NCI-H2107 treated with DMSO at 0.1 percent for 48 hours (cell line): ENCODE data around the gene CCDC28B.

Source experiments
- DNase-seq: peaks from one replicate; lab custom pipeline; 2025; ENCODE audit not compliant: unreplicated experiment; lab: John Stamatoyannopoulos, UW

CCDC28B gene

DNA sequence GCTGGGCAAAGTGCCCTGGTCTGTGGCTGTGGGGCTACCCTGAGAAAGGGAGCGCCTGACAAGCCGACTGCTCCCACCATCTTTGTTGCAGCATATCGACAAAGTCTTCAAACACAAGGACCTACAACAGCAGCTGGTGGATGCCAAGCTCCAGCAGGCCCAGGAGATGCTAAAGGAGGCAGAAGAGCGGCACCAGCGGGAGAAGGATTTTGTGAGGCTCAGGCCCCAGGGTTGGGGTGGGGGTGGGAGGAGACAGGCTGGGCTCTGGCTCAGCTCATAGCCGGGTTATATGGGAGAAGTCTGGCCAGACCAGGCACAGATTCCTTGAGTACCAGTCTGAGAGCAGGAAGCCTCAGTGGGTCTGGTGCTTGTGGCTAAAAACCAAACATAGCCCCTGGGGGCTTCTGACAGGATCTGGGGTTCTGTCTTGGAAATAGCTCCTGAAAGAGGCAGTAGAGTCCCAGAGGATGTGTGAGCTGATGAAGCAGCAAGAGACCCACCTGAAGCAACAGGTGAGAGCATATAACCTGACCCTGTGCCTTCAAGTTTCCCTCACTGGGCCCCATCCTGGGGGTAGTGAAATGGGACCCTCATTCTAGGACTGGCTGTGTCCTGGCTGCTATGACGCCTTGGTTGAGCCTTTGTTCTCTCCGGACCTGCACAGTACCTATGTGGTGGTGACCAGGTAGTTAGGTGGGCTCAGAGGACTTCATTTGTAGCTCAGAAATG, 8.0 kb upstream of the CCDC28B start:
- no peak for DNase-seq

DNA sequence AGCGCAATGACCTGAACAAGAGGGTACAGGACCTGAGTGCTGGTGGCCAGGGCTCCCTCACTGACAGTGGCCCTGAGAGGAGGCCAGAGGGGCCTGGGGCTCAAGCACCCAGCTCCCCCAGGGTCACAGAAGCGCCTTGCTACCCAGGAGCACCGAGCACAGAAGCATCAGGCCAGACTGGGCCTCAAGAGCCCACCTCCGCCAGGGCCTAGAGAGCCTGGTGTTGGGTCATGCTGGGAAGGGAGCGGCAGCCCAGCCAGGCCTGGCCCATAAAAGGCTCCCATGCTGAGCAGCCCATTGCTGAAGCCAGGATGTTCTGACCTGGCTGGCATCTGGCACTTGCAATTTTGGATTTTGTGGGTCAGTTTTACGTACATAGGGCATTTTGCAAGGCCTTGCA, 5.4 kb upstream of the CCDC28B start:
- no peak for DNase-seq

DNA sequence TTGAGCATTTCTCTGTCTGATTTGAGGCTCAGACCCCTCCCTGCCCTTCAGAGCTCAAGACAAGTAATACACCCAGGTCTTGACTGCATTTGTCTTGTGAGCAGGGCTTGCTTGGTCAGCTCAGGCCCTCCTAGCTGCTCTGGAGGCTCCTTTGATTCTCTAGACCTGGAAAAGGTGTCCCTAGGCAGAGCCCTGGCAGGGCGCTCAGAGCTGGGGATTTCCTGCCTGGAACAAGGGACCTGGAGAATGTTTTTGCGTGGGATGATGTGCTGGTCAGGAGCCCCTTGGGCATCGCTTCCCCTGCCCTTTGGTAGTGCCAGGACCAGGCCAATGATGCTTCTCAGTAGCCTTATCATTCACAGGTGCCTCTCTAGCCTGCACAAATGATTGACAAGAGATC, 4.9 kb upstream of the CCDC28B start:
- DNase-seq = no peak

DNA sequence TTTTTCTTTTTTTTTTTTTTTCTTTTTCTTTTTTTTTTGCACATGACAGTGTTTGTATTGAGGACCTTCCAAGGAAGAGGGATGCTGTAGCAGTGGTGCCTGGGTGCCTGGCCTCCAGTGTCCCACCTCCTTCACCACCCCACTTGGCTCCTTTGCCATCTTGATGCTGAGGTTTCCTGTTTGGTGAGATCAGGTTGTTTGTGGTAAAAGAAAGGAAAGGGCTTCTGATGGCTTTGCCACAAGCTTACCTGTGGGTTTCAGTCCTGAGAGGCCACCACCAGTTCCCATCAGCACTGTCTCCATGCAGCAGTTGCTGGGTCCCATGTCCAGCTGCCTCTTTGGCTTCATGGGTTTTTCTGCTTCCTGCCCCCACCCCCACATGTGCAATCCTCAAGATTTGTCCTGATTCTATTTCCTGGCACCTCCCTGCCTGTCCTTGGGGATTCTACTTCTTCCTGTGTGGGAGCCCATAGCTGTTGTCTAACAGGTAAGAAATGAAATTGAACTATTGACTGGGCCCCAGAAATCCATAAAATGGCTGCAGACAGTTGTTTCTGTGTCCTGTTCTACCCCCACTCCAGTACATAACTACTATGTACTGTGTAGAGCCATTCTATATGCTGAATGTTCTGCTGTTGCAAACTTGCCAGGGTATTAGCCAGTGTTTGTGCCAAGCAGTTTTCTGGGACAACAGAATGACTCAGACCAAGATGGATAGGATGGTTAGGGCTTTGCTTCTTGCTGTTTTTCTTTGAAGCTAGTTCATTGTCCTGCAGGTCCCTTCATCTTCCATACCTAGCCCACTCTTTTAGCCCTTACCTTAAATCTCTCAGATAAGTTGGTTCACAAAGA, 4.2 kb upstream of the CCDC28B start:
- no peak for DNase-seq

DNA sequence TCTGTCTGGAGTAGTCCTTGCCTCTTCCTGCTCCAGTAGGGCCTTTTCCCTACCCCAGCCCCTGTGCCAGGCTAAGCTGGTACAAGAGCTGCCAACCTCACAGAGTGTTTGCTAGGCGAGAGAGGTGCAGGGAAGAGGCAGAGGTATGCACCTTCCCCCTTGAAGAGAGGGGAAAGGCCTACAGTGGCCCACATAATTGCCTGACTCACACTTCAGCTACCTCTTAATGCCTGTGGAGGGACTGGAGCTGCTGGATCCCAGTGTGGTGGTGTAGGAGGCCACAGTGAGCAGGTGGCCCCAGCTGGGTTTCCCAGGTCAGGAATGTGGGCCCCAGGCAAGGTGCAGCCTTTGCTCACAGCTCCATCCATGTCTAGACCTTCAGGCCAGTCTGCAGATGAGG, 3.3 kb upstream of the CCDC28B start:
- no peak for DNase-seq

DNA sequence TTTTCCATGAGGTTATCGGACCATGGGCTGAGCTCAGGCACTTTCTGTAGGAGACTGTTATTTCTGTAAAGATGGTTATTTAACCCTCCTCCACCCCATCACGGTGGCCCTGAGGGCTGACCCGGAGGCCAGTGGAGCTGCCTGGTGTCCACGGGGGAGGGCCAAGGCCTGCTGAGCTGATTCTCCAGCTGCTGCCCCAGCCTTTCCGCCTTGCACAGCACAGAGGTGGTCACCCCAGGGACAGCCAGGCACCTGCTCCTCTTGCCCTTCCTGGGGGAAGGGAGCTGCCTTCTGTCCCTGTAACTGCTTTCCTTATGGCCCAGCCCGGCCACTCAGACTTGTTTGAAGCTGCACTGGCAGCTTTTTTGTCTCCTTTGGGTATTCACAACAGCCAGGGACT, 2.6 kb upstream of the CCDC28B start:
- no peak for DNase-seq

DNA sequence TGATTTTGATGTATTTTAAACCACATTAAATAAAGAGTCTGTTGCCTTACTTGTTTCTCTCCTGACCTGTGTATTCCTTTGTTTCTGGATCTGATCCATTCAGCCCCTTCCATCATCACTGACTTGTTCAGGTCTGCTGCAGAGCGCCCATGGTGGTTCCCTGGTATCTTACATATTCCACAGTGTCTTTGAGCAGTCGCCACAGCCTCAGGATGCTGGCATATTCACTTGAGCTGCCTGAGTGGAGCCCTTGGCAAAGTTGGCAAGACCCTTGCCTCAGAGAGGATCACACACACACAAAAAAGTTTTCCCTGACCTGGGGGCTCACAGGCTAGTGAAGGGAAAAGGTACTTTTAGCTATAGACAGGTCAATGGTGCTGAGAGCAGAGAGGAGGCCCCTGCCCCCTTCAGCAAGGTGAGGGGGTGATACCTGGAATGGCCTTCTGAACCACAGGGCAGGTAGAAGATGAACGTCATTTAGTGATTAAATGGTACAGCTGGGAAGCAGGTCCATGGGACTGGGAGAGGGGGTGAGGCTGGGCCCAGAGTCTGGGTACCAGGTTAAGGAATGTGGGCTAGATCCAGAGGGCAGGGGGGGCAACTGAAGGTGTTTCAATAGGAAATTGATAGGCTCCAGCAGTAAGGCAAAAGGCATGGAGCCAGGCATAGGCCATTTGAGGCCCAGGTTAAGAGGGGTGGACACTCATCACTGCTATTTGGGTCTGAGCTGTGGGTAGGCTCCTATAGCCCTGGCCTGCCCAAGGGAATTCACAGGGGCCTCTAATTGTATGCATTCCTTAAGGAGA, 2.0 kb upstream of the CCDC28B start:
- no peak for DNase-seq

DNA sequence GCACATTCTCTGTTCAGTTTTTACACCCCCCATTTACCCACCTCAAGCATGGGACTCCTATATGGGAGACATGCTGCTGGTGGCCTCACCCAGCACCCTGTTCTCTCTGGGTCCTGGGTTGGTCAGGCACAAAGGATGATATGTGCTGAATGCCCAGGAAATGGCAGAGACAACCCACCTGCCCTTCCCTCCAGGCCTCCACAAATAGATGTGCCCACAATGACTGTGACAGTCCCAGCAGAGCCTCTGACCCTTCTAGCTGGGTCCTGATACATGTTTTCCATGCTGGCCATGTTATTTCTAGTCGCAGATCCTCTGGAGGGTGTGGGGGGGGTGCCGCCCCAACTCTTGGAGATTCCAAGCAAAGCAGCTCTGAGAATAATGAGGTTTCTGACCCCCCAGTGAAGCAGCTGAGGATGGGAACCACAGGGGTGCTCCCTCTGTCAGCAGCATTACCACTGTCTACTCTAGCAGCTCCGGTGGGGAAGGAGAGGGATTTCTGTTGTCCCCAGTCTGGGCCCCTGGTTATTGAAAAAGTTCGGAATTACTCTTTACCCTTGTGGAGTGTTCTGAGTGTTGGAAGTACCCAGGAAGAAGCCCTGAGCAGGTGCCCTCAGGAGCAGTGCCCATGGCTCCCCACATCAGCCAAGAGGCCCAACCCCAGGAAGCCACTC, 1.2 kb upstream of the CCDC28B start:
- DNase-seq = peak; percentile 66

DNA sequence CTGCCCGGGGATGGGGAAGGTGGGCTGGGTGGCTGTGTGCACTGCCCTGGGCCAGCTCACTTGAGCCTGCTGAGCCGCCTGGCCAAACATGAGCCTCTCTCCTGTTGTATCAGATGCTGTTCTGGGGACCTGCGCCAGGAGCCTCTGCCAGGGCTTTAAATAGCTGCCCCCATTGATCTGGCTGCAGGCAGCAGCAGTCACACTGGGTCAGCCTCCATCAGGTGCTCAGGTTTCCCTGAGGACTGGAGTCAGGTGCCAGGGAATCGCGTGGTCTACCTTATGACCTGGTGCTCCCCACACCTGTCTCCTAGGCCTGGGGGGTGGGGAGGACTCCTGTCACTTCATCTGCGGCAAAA, 700 bp upstream of the CCDC28B start:
- DNase-seq = peak; percentile 69

DNA sequence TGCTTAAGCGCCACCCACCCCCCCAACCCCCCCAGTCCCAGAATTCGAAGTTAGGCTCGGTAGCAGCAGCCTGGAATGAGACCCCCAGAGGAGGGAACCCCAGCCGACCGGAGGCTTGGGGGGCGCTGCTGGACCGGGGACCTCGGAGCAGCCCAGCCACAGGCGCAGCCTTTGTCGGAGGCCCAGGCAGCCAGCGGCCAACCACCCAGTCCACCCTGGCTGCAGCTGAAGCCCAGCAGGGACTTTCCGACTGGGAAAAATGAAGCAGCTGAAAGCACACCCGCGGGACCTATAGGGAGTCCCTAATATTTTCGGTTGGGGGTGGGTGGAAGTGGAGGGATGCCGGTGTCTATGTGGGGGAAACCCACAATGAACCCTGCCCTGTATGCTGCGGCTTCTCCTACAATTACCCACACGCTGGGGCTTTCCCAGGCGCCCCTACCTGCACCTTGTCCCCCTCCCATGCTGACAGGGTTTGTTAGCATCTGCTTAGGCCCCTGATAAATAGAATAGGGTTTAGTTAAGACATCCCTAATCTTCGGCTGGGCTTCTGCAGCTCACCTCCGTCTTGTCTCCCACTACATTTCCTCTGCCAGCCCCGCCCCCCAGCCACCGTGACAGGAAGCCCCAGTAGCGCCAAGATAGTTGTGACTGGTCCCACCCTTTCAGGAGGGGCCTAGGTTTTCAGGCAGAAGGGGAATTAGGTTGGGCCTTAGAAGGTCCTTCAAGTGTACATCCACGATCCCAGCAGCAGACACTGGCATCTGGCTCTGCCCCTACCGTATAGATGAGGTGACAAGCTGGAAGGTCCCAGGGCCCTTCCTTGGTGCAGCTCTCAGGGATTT, 838 bp downstream of the CCDC28B start:
- DNase-seq = peak; percentile 22

DNA sequence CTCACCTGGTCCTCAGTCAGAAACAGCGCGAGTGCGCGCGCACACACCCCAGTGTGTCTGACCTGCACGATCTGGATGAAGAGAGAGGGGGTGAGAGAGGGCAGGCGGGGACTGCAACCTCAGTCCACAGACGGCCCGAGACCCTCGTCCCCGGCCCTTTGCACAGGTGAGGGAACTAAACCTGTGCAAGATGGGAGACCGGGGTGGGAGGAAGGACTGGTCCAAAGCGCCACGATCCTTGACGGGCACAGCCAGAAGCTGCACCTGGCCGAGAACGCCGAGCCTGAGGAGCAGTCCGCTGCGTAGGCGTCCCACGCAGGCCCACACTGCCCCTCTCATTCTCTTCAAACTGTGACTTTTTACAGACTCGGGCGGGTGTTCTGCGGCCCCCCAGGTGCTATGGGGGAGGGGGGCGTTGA, 4.6 kb downstream of the CCDC28B start:
- DNase-seq = no peak

DNA sequence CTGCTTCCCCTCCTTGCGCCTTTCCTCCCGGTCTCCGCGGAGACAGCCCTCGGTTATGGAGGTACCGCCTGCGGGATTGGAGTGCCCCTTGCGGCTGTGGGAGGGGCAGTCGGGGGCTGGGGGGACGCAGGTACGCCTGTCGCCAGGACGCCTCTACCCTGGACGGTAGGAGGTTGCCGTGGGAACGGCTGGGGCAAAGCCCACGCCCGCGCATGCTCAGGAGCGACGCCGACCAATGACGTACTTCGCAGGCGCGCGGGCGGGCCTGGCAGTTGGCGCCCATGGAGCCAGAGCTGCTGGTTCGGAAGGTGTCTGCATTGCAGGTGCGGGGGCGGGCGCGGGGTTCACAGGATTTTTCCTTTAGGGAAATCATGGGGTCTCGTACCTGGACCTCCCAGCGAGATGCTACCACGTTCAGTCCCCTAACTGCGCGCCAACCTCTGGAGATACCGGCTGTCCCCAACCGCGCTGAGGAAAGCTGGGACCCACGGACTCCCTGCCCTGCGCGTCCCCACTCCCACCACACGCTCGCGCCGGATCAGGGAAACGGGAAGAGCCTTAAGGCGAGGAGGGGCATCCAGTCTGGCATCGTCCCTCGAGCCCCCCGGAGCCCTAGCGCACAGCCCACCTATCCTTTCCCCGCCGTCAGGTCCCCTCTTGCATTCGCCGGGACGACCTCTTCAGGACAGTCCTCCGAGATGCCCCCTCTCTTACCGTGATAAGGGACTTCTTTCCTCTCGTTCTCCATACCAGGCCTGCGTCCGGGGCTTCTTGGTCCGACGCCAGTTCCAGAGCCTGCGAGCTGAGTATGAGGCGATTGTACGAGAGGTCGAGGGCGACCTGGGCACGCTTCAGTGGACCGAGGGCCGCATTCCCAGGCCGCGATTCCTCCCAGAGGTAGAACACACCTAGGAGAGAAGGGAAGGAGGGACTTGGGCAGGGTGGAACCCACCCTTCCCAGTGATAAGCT, 5.3 kb downstream of the CCDC28B start, which contains the start of gene IQCC:
Gene IQCC, plus strand, starts transcription at position 271 of the 970 bp plus-strand sequence. Its CDS starts 11 bp downstream, at position 282.
- DNase-seq = peak; percentile 84

DNA sequence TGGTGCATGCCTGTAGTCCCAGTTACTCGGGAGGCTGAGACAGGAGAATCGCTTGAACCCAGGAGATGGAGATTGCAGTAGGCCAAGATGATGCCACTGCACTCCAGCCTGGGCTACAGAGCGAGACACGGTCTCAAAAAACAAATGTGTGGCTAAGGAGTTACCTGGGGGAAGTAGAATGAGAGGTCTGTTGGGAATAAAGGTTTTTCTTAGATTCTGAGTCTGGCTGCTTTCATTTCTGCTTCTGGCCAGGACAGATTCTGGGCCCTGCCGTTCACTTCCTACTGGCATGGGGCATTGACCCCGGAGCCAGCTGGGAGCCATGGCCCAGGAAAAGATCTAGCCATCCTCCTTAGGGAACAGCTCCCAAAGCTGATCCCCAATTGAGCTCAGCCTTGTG, 8.1 kb downstream of the CCDC28B start:
- DNase-seq = no peak

DNA sequence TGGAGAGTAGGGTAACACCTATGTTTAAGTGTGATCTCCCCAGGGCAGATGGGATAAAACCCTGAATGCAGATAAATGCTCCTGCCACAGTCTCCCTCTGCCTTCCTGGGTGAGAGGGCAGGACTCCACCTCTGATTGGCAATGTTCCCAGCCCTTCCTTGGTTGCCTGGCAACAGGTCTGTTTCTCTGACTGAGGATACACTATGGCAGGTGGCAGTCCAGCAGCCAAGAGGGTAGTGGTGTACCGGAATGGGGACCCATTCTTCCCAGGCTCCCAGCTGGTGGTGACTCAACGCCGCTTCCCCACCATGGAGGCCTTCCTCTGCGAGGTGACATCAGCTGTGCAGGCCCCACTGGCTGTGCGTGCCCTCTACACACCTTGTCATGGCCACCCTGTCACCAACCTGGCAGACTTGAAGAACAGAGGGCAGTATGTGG, 8.5 kb downstream of the CCDC28B start, which contains the start of gene DCDC2B:
Gene DCDC2B, plus strand, starts transcription at position 199 of the 438 bp plus-strand sequence. Its CDS starts 5 bp downstream, at position 204.
- peak; percentile 97 for DNase-seq

DNA sequence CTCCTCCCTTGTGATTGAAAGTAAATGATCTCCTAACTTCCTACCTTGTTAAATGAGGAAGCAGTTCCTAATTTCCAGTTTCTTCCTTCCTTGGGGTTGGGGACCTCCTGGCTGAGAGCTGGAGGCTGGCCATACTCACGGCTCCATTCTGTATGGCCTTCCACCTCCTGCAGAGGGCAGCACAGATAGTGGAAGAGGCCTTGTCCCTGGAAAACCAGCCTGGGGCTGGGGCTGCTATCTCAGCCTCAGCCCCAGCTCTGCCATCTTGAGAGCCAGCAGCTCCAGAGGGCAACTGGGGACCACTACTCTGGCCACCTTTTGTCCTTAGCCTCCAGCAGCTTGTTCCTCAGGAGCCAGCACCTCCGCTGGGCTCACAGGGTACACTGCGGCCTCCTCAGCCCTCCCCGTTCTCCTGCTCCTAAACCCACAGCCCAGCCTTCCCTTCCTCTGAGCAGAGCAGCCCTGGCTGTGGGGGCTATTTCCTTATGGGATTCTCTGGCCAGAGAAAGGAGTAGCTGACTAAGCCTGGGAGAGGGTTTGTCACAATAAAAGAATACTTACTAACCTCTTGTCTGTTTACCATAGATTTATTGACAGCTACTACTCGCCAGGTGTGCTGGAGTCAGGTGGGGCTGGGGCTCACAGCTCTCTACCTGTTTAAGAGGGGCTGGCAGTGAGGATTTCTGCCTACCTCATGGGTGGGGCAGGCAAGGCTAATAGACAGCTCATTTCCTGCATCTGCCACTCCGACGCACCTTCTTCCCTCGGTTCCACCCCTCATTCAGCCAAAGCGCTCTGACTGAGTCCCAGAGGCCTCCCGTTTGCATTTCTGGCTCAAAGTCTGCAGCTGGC, 15.5 kb downstream of the CCDC28B start:
- DNase-seq = peak; percentile 44

DNA sequence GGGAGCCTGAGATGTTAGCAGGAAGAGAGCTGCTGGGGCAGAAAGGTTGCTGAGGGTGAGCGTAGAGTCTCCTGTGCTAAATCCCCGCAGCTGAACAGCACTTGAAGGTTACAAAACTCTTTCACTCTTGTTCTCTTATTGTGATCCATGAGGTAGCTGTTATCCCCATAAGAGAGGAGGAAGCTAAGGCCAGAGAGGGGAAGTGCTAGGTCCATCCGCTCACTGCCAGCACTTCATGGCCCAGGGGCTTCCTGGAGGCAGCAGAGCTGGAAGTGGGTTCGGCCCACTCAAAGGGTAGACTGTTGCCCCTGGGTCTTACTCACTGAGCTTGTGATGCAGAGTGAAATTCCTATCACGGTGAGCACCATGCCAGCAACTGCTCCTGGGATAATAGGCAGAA, 16.2 kb downstream of the CCDC28B start:
- DNase-seq = no peak

DNA sequence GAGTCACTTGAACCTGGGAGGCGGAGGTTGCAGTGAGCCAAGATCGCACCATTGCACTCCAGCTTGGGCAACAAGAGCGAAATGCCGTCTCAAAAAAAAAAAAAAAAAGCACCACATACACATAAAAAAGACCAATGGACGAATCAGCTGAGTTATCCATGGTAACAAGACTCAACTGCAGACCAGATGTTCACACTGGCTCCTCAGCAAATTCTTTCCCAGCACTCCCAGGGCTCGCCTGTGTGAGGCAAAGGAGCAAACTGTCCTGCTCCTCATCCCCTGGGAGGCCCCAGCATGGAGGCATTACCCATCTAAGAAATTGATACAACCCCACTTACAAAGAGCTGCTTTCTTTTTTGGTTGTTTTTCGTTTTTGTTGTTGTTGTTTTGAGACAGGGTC, 18.6 kb downstream of the CCDC28B start:
- no peak for DNase-seq
